ENCODE measurements around the gene SGMS1. TPM values are rescaled to one million over a fixed set of nuclear protein-coding genes. Genes with fewer than 3 reads are reported as not detected.

The SGMS1 gene
- total and polyA plus RNA-seq, 2 experiments from 2014 or later, result 15.0 to 34.7 TPM

DNA sequence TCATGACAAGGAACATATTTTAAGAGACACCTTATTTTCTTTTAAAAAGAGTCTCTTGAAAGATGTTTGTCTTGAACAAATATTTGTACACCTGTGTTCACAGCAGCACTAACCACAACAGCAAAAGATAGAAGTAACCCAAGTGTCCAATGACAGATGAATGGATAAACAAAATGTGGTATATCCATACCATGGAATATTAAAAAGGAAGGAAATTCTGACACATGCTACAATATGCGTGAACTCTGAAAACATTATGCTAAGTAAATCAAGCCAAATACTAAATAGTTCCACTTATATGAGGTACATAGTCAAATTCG, 17.8 kb downstream of the SGMS1 start (continued):
- TF ChIP-seq EZH2phosphoT487 (IDR thresholded peaks at IDR 0.05; ENCODE audit: unreplicated experiment) (no peak), ZNF331 (CRISPR knock-in tag; IDR thresholded peaks at IDR 0.05; ENCODE audit: low read depth) (no peak), JUNB (IDR thresholded peaks at IDR 0.05; ENCODE audit: unreplicated experiment) (no peak)
- TF ChIP-seq, protein P1, sequence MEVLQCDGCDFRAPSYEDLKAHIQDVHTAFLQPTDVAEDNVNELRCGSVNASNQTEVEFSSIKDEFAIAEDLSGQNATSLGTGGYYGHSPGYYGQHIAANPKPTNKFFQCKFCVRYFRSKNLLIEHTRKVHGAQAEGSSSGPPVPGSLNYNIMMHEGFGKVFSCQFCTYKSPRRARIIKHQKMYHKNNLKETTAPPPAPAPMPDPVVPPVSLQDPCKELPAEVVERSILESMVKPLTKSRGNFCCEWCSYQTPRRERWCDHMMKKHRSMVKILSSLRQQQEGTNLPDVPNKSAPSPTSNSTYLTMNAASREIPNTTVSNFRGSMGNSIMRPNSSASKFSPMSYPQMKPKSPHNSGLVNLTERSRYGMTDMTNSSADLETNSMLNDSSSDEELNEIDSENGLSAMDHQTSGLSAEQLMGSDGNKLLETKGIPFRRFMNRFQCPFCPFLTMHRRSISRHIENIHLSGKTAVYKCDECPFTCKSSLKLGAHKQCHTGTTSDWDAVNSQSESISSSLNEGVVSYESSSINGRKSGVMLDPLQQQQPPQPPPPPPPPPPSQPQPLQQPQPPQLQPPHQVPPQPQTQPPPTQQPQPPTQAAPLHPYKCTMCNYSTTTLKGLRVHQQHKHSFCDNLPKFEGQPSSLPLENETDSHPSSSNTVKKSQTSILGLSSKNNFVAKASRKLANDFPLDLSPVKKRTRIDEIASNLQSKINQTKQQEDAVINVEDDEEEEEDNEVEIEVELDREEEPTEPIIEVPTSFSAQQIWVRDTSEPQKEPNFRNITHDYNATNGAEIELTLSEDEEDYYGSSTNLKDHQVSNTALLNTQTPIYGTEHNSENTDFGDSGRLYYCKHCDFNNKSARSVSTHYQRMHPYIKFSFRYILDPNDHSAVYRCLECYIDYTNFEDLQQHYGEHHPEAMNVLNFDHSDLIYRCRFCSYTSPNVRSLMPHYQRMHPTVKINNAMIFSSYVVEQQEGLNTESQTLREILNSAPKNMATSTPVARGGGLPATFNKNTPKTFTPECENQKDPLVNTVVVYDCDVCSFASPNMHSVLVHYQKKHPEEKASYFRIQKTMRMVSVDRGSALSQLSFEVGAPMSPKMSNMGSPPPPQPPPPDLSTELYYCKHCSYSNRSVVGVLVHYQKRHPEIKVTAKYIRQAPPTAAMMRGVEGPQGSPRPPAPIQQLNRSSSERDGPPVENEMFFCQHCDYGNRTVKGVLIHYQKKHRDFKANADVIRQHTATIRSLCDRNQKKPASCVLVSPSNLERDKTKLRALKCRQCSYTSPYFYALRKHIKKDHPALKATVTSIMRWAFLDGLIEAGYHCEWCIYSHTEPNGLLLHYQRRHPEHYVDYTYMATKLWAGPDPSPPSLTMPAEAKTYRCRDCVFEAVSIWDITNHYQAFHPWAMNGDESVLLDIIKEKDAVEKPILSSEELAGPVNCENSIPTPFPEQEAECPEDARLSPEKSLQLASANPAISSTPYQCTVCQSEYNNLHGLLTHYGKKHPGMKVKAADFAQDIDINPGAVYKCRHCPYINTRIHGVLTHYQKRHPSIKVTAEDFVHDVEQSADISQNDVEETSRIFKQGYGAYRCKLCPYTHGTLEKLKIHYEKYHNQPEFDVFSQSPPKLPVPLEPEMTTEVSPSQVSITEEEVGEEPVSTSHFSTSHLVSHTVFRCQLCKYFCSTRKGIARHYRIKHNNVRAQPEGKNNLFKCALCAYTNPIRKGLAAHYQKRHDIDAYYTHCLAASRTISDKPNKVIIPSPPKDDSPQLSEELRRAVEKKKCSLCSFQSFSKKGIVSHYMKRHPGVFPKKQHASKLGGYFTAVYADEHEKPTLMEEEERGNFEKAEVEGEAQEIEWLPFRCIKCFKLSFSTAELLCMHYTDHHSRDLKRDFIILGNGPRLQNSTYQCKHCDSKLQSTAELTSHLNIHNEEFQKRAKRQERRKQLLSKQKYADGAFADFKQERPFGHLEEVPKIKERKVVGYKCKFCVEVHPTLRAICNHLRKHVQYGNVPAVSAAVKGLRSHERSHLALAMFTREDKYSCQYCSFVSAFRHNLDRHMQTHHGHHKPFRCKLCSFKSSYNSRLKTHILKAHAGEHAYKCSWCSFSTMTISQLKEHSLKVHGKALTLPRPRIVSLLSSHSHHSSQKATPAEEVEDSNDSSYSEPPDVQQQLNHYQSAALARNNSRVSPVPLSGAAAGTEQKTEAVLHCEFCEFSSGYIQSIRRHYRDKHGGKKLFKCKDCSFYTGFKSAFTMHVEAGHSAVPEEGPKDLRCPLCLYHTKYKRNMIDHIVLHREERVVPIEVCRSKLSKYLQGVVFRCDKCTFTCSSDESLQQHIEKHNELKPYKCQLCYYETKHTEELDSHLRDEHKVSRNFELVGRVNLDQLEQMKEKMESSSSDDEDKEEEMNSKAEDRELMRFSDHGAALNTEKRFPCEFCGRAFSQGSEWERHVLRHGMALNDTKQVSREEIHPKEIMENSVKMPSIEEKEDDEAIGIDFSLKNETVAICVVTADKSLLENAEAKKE (CRISPR knock-in tag; IDR thresholded peaks at IDR 0.05), result no peak

DNA sequence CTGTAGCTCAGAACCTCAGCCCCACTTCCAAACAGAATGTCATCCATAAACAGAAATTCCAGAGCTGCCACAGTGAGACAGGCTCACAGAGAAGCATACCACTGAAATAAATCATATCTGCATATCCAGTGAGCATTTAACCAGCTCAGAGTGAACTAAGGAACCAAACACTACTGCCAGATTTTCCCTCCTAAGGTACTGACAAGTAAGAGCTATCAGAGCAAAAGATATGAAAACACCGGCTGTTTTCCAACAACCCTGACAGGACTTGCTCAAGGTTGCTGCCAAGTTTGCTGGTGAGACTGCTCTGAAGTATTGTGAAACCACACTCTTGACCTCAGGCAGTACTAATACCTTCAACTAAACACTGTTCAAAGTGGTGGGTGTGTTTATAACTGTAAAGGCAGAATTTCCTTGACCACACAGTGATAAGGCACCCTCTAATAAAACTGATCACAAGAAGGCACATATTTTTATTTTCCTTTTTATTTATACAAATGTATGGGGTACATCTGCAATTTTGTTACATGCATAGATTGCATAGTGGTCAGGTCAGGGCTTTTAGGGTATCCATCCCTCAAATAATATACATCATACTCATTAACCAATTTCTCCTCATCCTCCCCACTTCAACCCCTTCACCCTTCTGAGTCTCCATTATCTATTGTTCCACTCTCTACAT, 18.3 kb downstream of the SGMS1 start:
- no peak overlapping the region for H3K27ac Mint-ChIP-seq
- peaks cover 47% of the 10 kb centered on the region for H3K4me1 Mint-ChIP-seq
- H3K4me1 ChIP-seq (ENCODE audit: insufficient read depth), result peaks cover 27% of the 10 kb centered on the region
- H4K20me1 ChIP-seq (replicated peaks; ENCODE audit: insufficient read depth), result peaks cover 7% of the 10 kb centered on the region; the same call in 1 of the 2 replicates
- H3K4me3 Mint-ChIP-seq, result no peak overlapping the region
- no peak overlapping the region for H2AFZ ChIP-seq
- no peak overlapping the region; the same call in 1 of the 2 replicates for H3K27ac ChIP-seq (ENCODE audit: low read depth)
- DNase-seq (ENCODE audit: low spot score) (no peak), ATAC-seq (no peak)
- no peaks in the 10 kb centered on the region for H3K9me2 ChIP-seq (ENCODE audit: insufficient read depth)
- no peaks in the 10 kb centered on the region for H3K9me3 Mint-ChIP-seq
- H3K36me3 ChIP-seq (ENCODE audit: insufficient read depth), result no peaks in the 10 kb centered on the region
- H3F3A ChIP-seq (replicated peaks; ENCODE audit: low read depth), result no peaks in the 10 kb centered on the region
- no peak overlapping the region for H3K4me3 ChIP-seq
- peaks cover 3% of the 10 kb centered on the region for H3K27me3 Mint-ChIP-seq (ENCODE audit: insufficient read depth, low read depth, poor library complexity)
- no peak overlapping the region for H3K4me2 ChIP-seq
- H3K36me3 Mint-ChIP-seq (ENCODE audit: low read depth), result no peaks in the 10 kb centered on the region
- no peaks in the 10 kb centered on the region for H3K27me3 ChIP-seq (ENCODE audit: insufficient read depth)
- H3K79me2 ChIP-seq (replicated peaks; ENCODE audit: insufficient read depth), result peaks cover 100% of the 10 kb centered on the region
- TF ChIP-seq, protein P2, sequence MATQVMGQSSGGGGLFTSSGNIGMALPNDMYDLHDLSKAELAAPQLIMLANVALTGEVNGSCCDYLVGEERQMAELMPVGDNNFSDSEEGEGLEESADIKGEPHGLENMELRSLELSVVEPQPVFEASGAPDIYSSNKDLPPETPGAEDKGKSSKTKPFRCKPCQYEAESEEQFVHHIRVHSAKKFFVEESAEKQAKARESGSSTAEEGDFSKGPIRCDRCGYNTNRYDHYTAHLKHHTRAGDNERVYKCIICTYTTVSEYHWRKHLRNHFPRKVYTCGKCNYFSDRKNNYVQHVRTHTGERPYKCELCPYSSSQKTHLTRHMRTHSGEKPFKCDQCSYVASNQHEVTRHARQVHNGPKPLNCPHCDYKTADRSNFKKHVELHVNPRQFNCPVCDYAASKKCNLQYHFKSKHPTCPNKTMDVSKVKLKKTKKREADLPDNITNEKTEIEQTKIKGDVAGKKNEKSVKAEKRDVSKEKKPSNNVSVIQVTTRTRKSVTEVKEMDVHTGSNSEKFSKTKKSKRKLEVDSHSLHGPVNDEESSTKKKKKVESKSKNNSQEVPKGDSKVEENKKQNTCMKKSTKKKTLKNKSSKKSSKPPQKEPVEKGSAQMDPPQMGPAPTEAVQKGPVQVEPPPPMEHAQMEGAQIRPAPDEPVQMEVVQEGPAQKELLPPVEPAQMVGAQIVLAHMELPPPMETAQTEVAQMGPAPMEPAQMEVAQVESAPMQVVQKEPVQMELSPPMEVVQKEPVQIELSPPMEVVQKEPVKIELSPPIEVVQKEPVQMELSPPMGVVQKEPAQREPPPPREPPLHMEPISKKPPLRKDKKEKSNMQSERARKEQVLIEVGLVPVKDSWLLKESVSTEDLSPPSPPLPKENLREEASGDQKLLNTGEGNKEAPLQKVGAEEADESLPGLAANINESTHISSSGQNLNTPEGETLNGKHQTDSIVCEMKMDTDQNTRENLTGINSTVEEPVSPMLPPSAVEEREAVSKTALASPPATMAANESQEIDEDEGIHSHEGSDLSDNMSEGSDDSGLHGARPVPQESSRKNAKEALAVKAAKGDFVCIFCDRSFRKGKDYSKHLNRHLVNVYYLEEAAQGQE (IDR thresholded peaks at IDR 0.05; ENCODE audit: unreplicated experiment), result no peak
- no peak for TF ChIP-seq POLR2AphosphoS5 (IDR thresholded peaks at IDR 0.05; ENCODE audit: low read depth)
- no peak for TF ChIP-seq EZH2 (IDR thresholded peaks at IDR 0.05; ENCODE audit: low read depth, unreplicated experiment)
- TF ChIP-seq NANOG (IDR thresholded peaks at IDR 0.05; ENCODE audit: borderline replicate concordance), result no peak
- TF ChIP-seq ZNF331 (CRISPR knock-in tag; IDR thresholded peaks at IDR 0.05; ENCODE audit: low read depth), result no peak
- TF ChIP-seq JUNB (IDR thresholded peaks at IDR 0.05; ENCODE audit: unreplicated experiment), result no peak
